Measurements from ENCODE around the gene ARHGAP27. TPM values are rescaled to one million over a fixed set of nuclear protein-coding genes. Genes with fewer than 3 reads are reported as not detected.
A peak's percentile ranks its signal among the peaks of the same experiment; 100 is the strongest.

The ARHGAP27 gene
- total RNA-seq, 1 donor from 2014 or later = 155 TPM

- Mint-ChIP-seq H3K4me3 (ENCODE audit: unreplicated experiment) (no peak overlapping the region), H3K4me1 (ENCODE audit: unreplicated experiment) (peaks cover 6% of the 10 kb centered on the region), H3K27ac (ENCODE audit: unreplicated experiment) (no peak overlapping the region), H3K9me3 (ENCODE audit: unreplicated experiment) (no peaks in the 10 kb centered on the region), H3K36me3 (ENCODE audit: low read depth, unreplicated experiment) (no peaks in the 10 kb centered on the region), H3K27me3 (ENCODE audit: unreplicated experiment) (peaks cover 2% of the 10 kb centered on the region)
- DNase-seq (ENCODE audit: low spot score) = no peak
- no peak for TF ChIP-seq CTCF (IDR thresholded peaks at IDR 0.05; ENCODE audit: unreplicated experiment)
These were observed 70.7 kb downstream of the ARHGAP27 start for GRCh38 chr17:45361976-45362375.

- no peak for TF ChIP-seq CTCF (IDR thresholded peaks at IDR 0.05; ENCODE audit: unreplicated experiment)
- no peak for DNase-seq (ENCODE audit: low spot score)
- H3K36me3 Mint-ChIP-seq (ENCODE audit: low read depth, unreplicated experiment) = no peaks in the 10 kb centered on the region
- peaks cover under 1% of the 10 kb centered on the region for H3K27me3 Mint-ChIP-seq (ENCODE audit: unreplicated experiment)
- H3K4me3 Mint-ChIP-seq (ENCODE audit: unreplicated experiment) = no peak overlapping the region
- peaks cover 6% of the 10 kb centered on the region for H3K4me1 Mint-ChIP-seq (ENCODE audit: unreplicated experiment)
- H3K27ac Mint-ChIP-seq (ENCODE audit: unreplicated experiment) = no peak overlapping the region
- H3K9me3 Mint-ChIP-seq (ENCODE audit: unreplicated experiment) = no peaks in the 10 kb centered on the region
These were observed 71.2 kb downstream of the ARHGAP27 start for GRCh38 chr17:45361451-45361850.

GRCh38 chr17:45357364-45357997 is 75.2 kb downstream of the ARHGAP27 start:
- TF ChIP-seq CTCF (IDR thresholded peaks at IDR 0.05; ENCODE audit: unreplicated experiment) = no peak
- no peaks in the 10 kb centered on the region for H3K9me3 Mint-ChIP-seq (ENCODE audit: unreplicated experiment)
- DNase-seq (ENCODE audit: low spot score) = no peak
- H3K36me3 Mint-ChIP-seq (ENCODE audit: low read depth, unreplicated experiment) = no peaks in the 10 kb centered on the region
- peaks cover 7% of the 10 kb centered on the region for H3K27me3 Mint-ChIP-seq (ENCODE audit: unreplicated experiment)
- peaks cover 15% of the 10 kb centered on the region for H3K4me1 Mint-ChIP-seq (ENCODE audit: unreplicated experiment)
- H3K4me3 Mint-ChIP-seq (ENCODE audit: unreplicated experiment) = no peak overlapping the region
- no peak overlapping the region for H3K27ac Mint-ChIP-seq (ENCODE audit: unreplicated experiment)

- peak overlapping the region; percentile 44 for H3K27ac Mint-ChIP-seq (ENCODE audit: unreplicated experiment)
- H3K4me3 Mint-ChIP-seq (ENCODE audit: unreplicated experiment) = no peak overlapping the region
- H3K36me3 Mint-ChIP-seq (ENCODE audit: low read depth, unreplicated experiment) = no peaks in the 10 kb centered on the region
- DNase-seq (ENCODE audit: low spot score) = no peak
- TF ChIP-seq CTCF (IDR thresholded peaks at IDR 0.05; ENCODE audit: unreplicated experiment) = no peak
- no peaks in the 10 kb centered on the region for H3K9me3 Mint-ChIP-seq (ENCODE audit: unreplicated experiment)
- peaks cover 15% of the 10 kb centered on the region for H3K4me1 Mint-ChIP-seq (ENCODE audit: unreplicated experiment)
- H3K27me3 Mint-ChIP-seq (ENCODE audit: unreplicated experiment) = peaks cover 7% of the 10 kb centered on the region
These were observed 77.6 kb downstream of the ARHGAP27 start for GRCh38 chr17:45355087-45355486.

- DNase-seq (ENCODE audit: low spot score) = no peak
- no peaks in the 10 kb centered on the region for H3K36me3 Mint-ChIP-seq (ENCODE audit: low read depth, unreplicated experiment)
- H3K27ac Mint-ChIP-seq (ENCODE audit: unreplicated experiment) = peak overlapping the region; percentile 45
- H3K27me3 Mint-ChIP-seq (ENCODE audit: unreplicated experiment) = peaks cover 7% of the 10 kb centered on the region
- H3K9me3 Mint-ChIP-seq (ENCODE audit: unreplicated experiment) = no peaks in the 10 kb centered on the region
- TF ChIP-seq CTCF (IDR thresholded peaks at IDR 0.05; ENCODE audit: unreplicated experiment) = no peak
- peaks cover 15% of the 10 kb centered on the region for H3K4me1 Mint-ChIP-seq (ENCODE audit: unreplicated experiment)
- no peak overlapping the region for H3K4me3 Mint-ChIP-seq (ENCODE audit: unreplicated experiment)
These were observed 79.6 kb downstream of the ARHGAP27 start for GRCh38 chr17:45353043-45353442.

Measured in endothelial cell (in vitro differentiated cells).